ENCODE data around the gene PLEKHA7. TPM values are rescaled to one million over a fixed set of nuclear protein-coding genes. Genes with fewer than 3 reads are reported as not detected.

The PLEKHA7 gene
- total and polyA plus RNA-seq, 8 donors, result 12.8 to 82.3 (median 46.6) TPM

- DNase-seq, result peak; percentile 66 to 79
- Histone ChIP-seq H3K27me3 (peaks cover 0 to 29% (median 8%) of the 10 kb centered on the region in 3 donors), H3K4me3 (peak overlapping the region; percentile 69 to 95 (median 80)), H3K9me3 (no peaks in the 10 kb centered on the region), H3K36me3 (no peaks in the 10 kb centered on the region), H3K27ac (peak overlapping the region; percentile 85 to 98 (median 90)), H3K4me1 (peaks cover 0 to 41% (median 34%) of the 10 kb centered on the region in 4 donors)
- intact Hi-C loops (cut with DNase I; ENCODE audit: low total_unique reads), result no loop called here
- TF ChIP-seq EP300 (IDR thresholded peaks at IDR 0.05) (no peak), POLR2AphosphoS5 (IDR thresholded peaks at IDR 0.05) (peak in 2 of 3 donors; percentile 29 to 68), POLR2A (IDR thresholded peaks at IDR 0.05) (no peak)
- TF ChIP-seq, protein P1, sequence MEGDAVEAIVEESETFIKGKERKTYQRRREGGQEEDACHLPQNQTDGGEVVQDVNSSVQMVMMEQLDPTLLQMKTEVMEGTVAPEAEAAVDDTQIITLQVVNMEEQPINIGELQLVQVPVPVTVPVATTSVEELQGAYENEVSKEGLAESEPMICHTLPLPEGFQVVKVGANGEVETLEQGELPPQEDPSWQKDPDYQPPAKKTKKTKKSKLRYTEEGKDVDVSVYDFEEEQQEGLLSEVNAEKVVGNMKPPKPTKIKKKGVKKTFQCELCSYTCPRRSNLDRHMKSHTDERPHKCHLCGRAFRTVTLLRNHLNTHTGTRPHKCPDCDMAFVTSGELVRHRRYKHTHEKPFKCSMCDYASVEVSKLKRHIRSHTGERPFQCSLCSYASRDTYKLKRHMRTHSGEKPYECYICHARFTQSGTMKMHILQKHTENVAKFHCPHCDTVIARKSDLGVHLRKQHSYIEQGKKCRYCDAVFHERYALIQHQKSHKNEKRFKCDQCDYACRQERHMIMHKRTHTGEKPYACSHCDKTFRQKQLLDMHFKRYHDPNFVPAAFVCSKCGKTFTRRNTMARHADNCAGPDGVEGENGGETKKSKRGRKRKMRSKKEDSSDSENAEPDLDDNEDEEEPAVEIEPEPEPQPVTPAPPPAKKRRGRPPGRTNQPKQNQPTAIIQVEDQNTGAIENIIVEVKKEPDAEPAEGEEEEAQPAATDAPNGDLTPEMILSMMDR (IDR thresholded peaks at IDR 0.05), result peak in 5 of 7 experiments; percentile 17 to 39 (median 31)
- WGBS, 5 donors, result 9 to 15% (median 11%) methylated on average over 23 to 25 of the region's 25 CpGs
Measured at GRCh38 chr11:17014833-17015626, 816 bp upstream of the PLEKHA7 start.

DNA sequence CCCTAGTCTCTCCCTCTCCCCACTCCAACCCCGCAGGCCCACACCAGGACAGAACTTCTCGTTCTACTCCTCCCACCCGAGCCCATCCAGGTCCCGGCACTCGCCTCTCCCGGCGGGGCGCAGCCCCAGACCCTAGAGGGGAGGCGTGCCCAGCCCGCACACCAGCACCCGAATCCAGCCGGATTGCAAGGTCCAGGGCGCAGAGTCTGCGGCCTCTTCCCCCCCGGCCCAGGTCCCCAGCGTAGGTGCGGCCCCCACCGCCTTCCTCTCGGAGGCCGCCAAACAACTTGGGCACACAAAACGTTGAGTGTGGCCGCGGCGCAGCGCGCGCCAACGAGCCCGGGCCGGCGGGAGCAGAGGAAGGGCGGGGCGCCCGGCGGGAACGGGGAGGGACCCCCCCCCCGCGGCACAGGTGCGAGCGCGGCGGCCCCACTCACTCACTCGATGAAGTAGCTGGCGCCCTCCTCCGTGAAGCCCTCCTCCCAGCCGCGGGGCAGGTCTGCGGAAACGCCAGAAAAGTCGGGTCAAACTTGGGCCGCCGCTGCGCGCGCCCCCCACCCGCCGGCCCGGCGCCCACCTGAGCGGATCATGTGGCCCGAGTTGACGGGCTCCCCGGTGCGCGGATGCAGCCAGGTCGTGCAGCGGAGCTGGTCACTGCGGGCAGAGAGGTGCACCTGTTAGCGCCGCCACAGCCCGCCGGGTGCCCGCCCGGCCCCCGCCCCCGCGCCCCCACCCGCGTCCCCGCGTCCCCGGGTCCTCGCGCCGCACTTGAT, 480 bp downstream of the PLEKHA7 start:
- intact Hi-C loops (cut with DNase I; ENCODE audit: low total_unique reads), result no loop called here
- H3K4me3 ChIP-seq, result peak overlapping the region; percentile 69 to 95 (median 80)
- H3K4me1 ChIP-seq, result peaks cover 0 to 41% (median 34%) of the 10 kb centered on the region in 4 donors
- H3K27me3 ChIP-seq, result peaks cover 0 to 29% (median 8%) of the 10 kb centered on the region in 3 donors
- DNase-seq, result peak; percentile 62 to 73
- peak overlapping the region; percentile 85 to 98 (median 90) for H3K27ac ChIP-seq
- no peaks in the 10 kb centered on the region for H3K9me3 ChIP-seq
- 0 to 1% (median 1%) methylated on average over 12 to 76 of the region's 85 CpGs for WGBS, 5 donors
- H3K36me3 ChIP-seq, result no peaks in the 10 kb centered on the region
- no peak for TF ChIP-seq POLR2A (IDR thresholded peaks at IDR 0.05)
- no peak for TF ChIP-seq POLR2AphosphoS5 (IDR thresholded peaks at IDR 0.05)
- no peak for TF ChIP-seq EP300 (IDR thresholded peaks at IDR 0.05)
- TF ChIP-seq, protein P1 (IDR thresholded peaks at IDR 0.05), result no peak

GRCh38 chr11:17012712-17013547, 1.3 kb downstream of the PLEKHA7 start:
- peak overlapping the region; percentile 85 to 98 (median 90) for H3K27ac ChIP-seq
- H3K4me3 ChIP-seq, result peak overlapping the region; percentile 69 to 95 (median 80)
- DNase-seq, result peak; percentile 78 to 79
- peaks cover 0 to 48% (median 40%) of the 10 kb centered on the region in 4 donors for H3K4me1 ChIP-seq
- no peaks in the 10 kb centered on the region for H3K9me3 ChIP-seq
- intact Hi-C loops (cut with DNase I; ENCODE audit: low total_unique reads), result no loop called here
- peaks cover 0 to 29% (median 8%) of the 10 kb centered on the region in 3 donors for H3K27me3 ChIP-seq
- TF ChIP-seq, protein P1 (IDR thresholded peaks at IDR 0.05), result no peak
- TF ChIP-seq POLR2A (IDR thresholded peaks at IDR 0.05), result no peak
- no peak for TF ChIP-seq EP300 (IDR thresholded peaks at IDR 0.05)
- peak in 2 of 3 donors; percentile 73 to 79 for TF ChIP-seq POLR2AphosphoS5 (IDR thresholded peaks at IDR 0.05)
- H3K36me3 ChIP-seq, result no peaks in the 10 kb centered on the region
- 9 to 15% (median 12%) methylated on average over 23 to 38 of the region's 38 CpGs for WGBS, 5 donors
